Measurements from ENCODE around the gene HSD17B12. TPM values are rescaled to one million over a fixed set of nuclear protein-coding genes. Genes with fewer than 3 reads are reported as not detected.

HSD17B12 gene
- total and polyA plus RNA-seq, 2 of the 8 experiments (the other 6 are each of a cell fraction or from before 2014, with no cell fraction given), result 46.0 to 121 TPM

GRCh38 chr11:43765194-43765593, 84.7 kb downstream of the HSD17B12 start:
- Histone ChIP-seq H2AK5ac (ENCODE audit: low read depth, low read length) (no peak overlapping the region), H4K20me1 (replicated peaks in 1 of 2; ENCODE audit: control insufficient read depth in 1 of 2, insufficient read depth in 2 of 2, low read length in 2 of 2) (no peaks in the 10 kb centered on the region), H2BK5ac (ENCODE audit: low read depth, low read length) (no peak overlapping the region), H2BK120ac (replicated peaks; ENCODE audit: low read depth, low read length) (no peak overlapping the region), H3K27ac (ENCODE audit: low read depth, low read length) (no peak overlapping the region), H3K18ac (ENCODE audit: extremely low read depth, low read length) (no peak overlapping the region), H2BK20ac (ENCODE audit: low read length) (no peak overlapping the region), H3K4me3 (ENCODE audit: extremely low read depth in 1 of 4, insufficient read depth in 2 of 4, low read depth in 3 of 4, low read length in 4 of 4) (no peak overlapping the region), H3K56ac (replicated peaks; ENCODE audit: insufficient read length, low read depth, low read length) (no peak overlapping the region), H3K9me3 (ENCODE audit: insufficient read depth in 2 of 2, low read depth in 1 of 2, low read length in 1 of 2) (no peaks in the 10 kb centered on the region; a peak in 1 of 4 replicates), H3K4ac (replicated peaks; ENCODE audit: insufficient read length, low read depth, low read length) (no peak overlapping the region), H3K79me2 (ENCODE audit: control insufficient read depth in 1 of 2, insufficient read depth in 2 of 2, low read length in 2 of 2) (no peaks in the 10 kb centered on the region; a peak in 1 of 4 replicates), H3K27me3 (replicated peaks in 1 of 4; ENCODE audit: control insufficient read depth in 3 of 4, extremely low read depth in 1 of 4, insufficient read depth in 3 of 4, low read length in 3 of 4) (no peaks in the 10 kb centered on the region), H2AFZ (ENCODE audit: low read length) (no peak overlapping the region), H2BK15ac (ENCODE audit: low read length) (no peak overlapping the region), H4K91ac (replicated peaks; ENCODE audit: insufficient read length, low read length) (no peak overlapping the region), H3K4me2 (ENCODE audit: insufficient read depth in 1 of 2, low read depth in 2 of 2, low read length in 2 of 2) (no peak overlapping the region), H3K14ac (ENCODE audit: insufficient read length) (no peak overlapping the region), H3K36me3 (ENCODE audit: control insufficient read depth in 2 of 4, insufficient read depth in 4 of 4, low read length in 3 of 4) (peaks cover 0 to 12% (median 4%) of the 10 kb centered on the region in 4 experiments; a peak in 4 of 8 replicates), H2BK12ac (ENCODE audit: low read depth, low read length) (no peak overlapping the region), H3K9ac (replicated peaks in 1 of 4; ENCODE audit: extremely low read depth in 1 of 4, low read depth in 3 of 4, low read length in 3 of 4) (no peak overlapping the region), H4K5ac (ENCODE audit: insufficient read length, low read depth, low read length) (no peak overlapping the region), H3K79me1 (ENCODE audit: low read depth, low read length) (no peaks in the 10 kb centered on the region), H3K4me1 (replicated peaks in 1 of 4; ENCODE audit: control insufficient read depth in 3 of 4, insufficient read depth in 4 of 4, low read length in 3 of 4) (no peaks in the 10 kb centered on the region), H4K8ac (ENCODE audit: extremely low read depth, insufficient read depth, low read length) (no peak overlapping the region), H3K23ac (ENCODE audit: insufficient read length) (no peak overlapping the region), H3K23me2 (ENCODE audit: low read depth, low read length) (no peaks in the 10 kb centered on the region)
- CTCF ChIA-PET (ENCODE audit: partially characterized antibody), result no interaction called here
- TF ChIP-seq KDM1A (IDR thresholded peaks at IDR 0.05; ENCODE audit: borderline replicate concordance, low read length), result no peak
- no peak for TF ChIP-seq BRCA1 (IDR thresholded peaks at IDR 0.05; ENCODE audit: low read depth, low read length)
- TF ChIP-seq SP4 (IDR thresholded peaks at IDR 0.05; ENCODE audit: low read length), result no peak
- no peak for TF ChIP-seq RBBP5 (IDR thresholded peaks at IDR 0.05; ENCODE audit: borderline replicate concordance, low read depth, low read length)
- TF ChIP-seq ZNF274 (IDR thresholded peaks at IDR 0.05; ENCODE audit: borderline replicate concordance, extremely low read depth, low read length), result no peak
- DNase-seq (ENCODE audit: low read depth in 1 of 2, low spot score in 2 of 2), result no peak
- FAIRE-seq, result no peak
- POLR2A ChIA-PET (ENCODE audit: partially characterized antibody), result no interaction called here
- WGBS, 2 experiments (ENCODE audit: extremely low coverage in 1 of 2, insufficient coverage in 1 of 2, insufficient read length in 1 of 2, insufficient replicate concordance in 2 of 2, low coverage in 1 of 2, low lambda C conversion rate in 2 of 2, missing lambda C conversion rate in 1 of 2), result 100% methylated on average over 1 of the region's 1 CpG; no CpG with 5 or more reads in 1 of the 2 experiments

Data from H1 (cell line).